Vein endothelial cell (primary cell): ENCODE data around the gene DNAJC24. TPM values are rescaled to one million over a fixed set of nuclear protein-coding genes. Genes with fewer than 3 reads are reported as not detected.

Experiments used
- total RNA-seq: library from RNA; depleted of rRNA; stranded (reverse); fragments of >200 nt; gene quantifications from 2 replicates; pipeline ENCODE4 v1.2.3, GENCODE V29; 2012

Gene DNAJC24, protein sequence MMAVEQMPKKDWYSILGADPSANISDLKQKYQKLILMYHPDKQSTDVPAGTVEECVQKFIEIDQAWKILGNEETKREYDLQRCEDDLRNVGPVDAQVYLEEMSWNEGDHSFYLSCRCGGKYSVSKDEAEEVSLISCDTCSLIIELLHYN
- 16.0 and 17.8 TPM in 2 replicates for total RNA-seq

DNA sequence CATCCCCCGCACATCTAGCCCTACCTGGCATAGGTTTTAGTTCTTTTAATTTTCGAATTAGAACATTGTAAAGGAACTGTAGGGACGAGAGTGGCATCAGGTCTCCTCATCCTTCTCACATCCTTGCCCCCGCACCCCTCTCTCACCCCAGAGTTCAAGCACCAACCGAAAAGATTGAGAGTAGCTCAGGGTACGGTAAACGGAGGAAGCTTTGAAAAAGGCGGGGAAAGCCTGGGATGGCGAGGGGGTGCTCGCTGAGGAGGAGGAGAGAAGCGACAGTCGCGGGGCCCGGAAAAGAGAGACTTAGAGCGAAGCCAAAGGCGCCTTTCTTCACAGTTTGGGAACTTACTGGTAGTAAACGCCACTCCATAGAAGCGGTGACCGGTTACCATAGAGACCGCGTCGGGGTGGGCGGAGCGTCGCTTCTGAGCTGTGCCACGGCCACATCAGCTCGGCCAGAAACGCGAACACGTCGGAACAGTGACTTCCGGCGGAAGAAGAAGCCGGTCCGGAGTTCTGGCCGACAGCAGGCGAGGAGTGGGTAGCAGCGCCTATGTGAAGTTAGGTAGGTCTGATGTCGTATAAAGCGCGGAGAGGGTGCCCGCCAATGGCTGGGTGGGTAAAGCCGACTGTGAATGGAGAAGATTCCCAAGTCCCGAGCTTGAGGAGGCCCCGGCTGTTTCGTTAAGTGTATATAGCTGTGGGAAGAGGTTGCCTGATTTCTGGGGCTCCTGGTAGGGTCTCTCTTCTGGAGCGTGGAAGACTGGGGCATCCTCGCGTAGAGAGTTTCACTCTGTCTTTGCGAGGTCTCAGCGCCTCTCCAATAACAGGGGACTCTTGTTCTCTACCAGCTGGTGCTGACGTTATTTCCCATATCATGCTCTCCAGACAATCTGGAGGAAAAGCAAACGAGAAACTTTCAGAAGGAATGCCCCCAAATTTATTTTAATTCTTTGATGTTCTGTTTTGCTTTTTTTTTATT is at the start of gene DNAJC24, which contains the start of gene DCDC1:
TSS of gene DNAJC24 (plus strand) at position 513 of the 982 bp plus-strand sequence. CDS start 889 bp downstream, outside the sequence.
TSS of gene DCDC1 (minus strand) at position 392 of the 982 bp plus-strand sequence. CDS start 41,459 bp downstream, outside the sequence.

Other genes starting within 250 kb of the DNAJC24 start
- gene DCDC1, start 121 bp upstream of the DNAJC24 start, total RNA-seq = under 0.01 TPM in 2 replicates
- 7.5 and 9.8 TPM in 2 replicates for gene IMMP1L, start 139.8 kb downstream of the DNAJC24 start, total RNA-seq
- gene ELP4, start 139.9 kb downstream of the DNAJC24 start, total RNA-seq = 14.1 and 14.4 TPM in 2 replicates